GM12874 (cell line): ENCODE data around the gene COQ2.

Source experiments
- TF ChIP-seq, protein P1 (sequence below): IDR thresholded peaks from 2 replicates; pipeline ENCODE4 v1.5.1; 2011; ENCODE audit warnings: low read depth, mild to moderate bottlenecking, control low read depth, low read length, moderate library complexity; ENCODE audit not compliant: insufficient read depth

Gene COQ2

DNA sequence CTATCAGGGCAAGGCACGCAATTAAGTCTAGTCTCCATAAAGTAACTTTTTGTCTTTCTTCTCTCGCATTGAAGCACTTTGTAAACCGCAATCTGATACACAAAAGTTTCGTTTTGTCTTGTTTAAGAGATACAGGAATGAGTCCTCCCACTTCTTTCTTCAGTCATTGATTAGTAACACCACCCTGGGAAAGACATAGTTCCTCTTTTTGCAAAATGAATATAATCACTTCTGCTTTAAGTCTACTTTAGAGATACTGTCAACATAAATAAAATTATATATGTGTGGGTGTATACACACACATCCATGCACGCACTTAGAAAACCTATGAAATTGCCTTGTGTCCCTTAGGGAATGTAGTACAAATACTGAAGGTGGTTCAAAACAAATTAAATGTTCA is 11.7 kb downstream of the COQ2 start:
- TF ChIP-seq, protein P1, sequence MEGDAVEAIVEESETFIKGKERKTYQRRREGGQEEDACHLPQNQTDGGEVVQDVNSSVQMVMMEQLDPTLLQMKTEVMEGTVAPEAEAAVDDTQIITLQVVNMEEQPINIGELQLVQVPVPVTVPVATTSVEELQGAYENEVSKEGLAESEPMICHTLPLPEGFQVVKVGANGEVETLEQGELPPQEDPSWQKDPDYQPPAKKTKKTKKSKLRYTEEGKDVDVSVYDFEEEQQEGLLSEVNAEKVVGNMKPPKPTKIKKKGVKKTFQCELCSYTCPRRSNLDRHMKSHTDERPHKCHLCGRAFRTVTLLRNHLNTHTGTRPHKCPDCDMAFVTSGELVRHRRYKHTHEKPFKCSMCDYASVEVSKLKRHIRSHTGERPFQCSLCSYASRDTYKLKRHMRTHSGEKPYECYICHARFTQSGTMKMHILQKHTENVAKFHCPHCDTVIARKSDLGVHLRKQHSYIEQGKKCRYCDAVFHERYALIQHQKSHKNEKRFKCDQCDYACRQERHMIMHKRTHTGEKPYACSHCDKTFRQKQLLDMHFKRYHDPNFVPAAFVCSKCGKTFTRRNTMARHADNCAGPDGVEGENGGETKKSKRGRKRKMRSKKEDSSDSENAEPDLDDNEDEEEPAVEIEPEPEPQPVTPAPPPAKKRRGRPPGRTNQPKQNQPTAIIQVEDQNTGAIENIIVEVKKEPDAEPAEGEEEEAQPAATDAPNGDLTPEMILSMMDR = no peak

DNA sequence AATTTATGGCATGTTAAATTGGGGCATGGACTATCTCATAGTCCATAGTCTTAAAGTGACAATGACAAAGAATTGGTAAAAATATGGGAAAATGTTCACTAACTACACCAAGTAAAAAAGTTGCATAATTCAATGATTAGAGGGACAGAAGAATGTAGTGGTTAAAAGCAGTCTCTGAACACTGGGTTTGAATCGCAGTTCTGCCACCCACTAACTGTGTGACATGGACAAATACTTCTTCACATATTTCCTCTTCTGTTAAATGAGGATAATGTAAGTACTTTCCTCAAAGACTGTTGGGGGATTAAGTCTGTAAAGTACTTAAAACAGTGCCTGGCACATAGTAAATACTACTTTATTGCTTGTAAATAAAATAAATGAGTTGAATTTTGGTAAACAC is 15.3 kb downstream of the COQ2 start:
- TF ChIP-seq, protein P1 = no peak

DNA sequence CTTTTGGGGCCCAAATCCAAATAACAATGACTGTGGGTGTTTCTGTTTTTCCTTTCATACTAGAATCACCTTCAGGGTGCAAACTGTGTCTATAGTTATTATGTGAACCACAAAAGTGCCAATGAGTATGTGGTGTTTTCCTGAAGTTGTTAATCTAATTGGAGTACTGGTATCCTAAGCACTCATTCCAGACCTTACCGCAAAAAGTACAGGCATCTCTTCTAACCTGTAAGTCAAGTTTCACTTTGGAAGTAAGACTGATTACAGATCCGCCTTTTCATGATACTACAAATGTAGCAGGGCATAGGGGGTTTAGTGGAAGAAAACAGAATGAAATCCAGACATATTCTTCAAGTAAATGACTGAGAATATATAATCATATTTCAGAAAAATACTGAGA is 16.1 kb downstream of the COQ2 start:
- TF ChIP-seq, protein P1 = no peak

DNA sequence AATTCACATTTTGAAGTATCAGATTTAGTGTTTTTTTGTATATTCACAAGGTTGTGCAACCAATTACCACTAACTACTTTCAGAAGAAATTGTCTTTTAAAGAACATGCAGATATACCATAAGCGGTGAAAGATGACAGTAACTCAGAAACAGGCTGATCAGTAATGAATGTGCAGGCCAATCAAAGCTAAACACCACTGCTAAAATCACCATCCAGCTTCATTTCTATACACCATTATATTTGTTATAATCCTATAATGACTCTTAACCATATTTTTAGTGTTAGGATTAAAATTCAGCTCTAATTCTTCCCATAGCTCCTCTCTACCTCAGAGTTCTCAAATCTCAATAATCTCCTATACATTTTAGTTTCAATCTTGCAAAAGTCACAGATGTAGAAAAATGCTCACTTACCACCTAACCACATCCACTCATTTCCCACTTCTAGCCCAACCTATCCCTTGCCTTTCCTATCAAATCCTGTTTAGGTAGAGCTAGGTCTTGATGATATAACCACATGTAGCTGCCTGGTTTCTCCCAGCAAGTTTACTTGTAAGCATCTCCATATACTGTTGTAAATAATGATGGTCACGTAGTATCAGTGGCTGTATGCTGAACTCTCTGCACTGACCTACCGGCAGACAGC is 16.6 kb downstream of the COQ2 start:
- TF ChIP-seq, protein P1 = no peak

DNA sequence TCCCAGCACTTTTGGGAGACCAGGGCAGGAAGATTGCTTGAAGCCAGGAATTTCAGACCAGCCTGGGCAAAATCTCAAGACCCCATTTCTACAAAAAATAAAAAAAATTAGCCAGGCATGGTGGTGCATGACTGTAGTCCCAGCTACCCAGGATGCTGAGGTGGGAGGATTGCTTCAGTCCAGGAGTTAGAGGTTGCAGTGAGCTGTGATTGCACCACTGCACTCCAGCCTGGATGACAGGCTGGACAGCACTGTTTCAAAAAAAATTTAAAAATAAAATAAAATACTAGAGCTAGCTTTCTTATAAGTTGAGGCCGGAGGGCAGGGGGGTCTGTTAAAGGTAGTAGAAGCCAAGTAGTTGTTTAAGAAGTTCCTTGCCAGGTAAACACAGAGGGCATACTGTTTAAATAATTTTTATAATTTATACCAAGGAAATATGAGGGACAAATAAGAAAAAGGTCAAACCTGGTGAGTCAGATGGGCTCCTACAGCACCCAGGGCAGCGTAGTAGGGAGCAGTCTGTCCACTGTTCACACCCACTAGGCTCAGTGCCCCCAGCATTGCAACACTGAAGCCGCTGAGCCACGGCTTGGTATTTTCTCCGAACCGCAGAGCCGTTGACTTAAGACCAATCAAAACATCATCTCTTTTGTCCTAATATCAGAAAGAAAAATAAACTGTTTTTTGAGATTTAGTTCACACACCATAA is 17.3 kb downstream of the COQ2 start:
- TF ChIP-seq, protein P1 = no peak

DNA sequence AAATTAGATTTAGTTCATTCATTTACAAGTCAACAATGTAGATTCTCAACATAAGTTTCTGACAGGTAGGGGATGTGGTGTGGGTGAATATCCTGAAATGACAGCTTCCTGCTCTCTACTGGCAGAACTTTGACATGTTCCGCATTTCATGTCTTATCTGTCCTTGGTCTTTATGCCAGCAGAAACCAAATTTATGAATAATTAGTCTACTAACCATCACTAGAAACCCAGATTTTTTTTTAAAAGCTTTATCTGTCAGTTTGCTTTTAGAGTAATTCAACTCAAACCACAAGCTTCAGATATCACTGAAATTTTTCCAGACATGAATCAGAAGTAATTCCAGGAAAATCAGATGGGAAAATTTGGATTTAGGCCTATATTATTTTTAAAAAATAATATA is 17.9 kb downstream of the COQ2 start:
- TF ChIP-seq, protein P1 = no peak

DNA sequence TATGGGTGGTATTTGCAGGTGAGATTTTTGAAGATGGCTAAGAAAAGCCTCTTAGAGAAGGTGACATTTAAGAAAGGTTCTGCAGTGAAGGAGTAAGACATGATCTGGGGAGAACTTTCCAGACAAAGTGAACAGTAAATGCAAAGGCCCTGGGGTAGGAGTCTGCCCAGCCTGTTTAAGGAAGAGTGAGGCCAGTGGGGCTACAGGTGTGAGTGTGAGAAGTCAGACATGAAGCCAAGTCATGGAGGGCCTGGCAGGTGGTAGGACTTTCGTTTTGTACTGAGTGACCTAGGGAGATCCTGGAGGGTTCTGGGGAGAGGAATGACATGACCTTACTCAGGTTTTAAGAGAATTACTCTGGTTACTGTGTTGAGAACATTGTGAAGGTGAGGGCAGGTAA is 21.5 kb downstream of the COQ2 start:
- TF ChIP-seq, protein P1 = no peak
